SJCRH30 (cell line): ENCODE measurements around the gene FALEC. TPM values are rescaled to one million over a fixed set of nuclear protein-coding genes. Genes with fewer than 3 reads are reported as not detected.
A peak's percentile ranks its signal among the peaks of the same experiment; 100 is the strongest.

Experiments used
- DNase-seq, 2 experiments: peaks; one replicate each; pipeline ENCODE4 v3.0.0-alpha.2; 2015 to 2020
- H3K27ac ChIP-seq: fragments of 250-450 bp; sonication (Bioruptor Pico); 2 replicates; pipeline ENCODE4 v1.5.1; 2020; ENCODE audit warnings: mild to moderate bottlenecking, moderate library complexity
- H3K27me3 ChIP-seq: fragments of 250-450 bp; sonication (Bioruptor Pico); 2 replicates; pipeline ENCODE4 v1.5.1; 2020; ENCODE audit warnings: mild to moderate bottlenecking, moderate library complexity
- H3K36me3 ChIP-seq: fragments of 250-450 bp; sonication (Bioruptor Pico); 2 replicates; pipeline ENCODE4 v1.5.1; 2020; ENCODE audit warnings: mild to moderate bottlenecking, moderate library complexity
- H3K4me1 ChIP-seq: fragments of 250-450 bp; sonication (Bioruptor Pico); 2 replicates; pipeline ENCODE4 v1.5.1; 2020; ENCODE audit warnings: mild to moderate bottlenecking, moderate library complexity
- H3K4me3 ChIP-seq: fragments of 250-450 bp; sonication (Bioruptor Pico); 2 replicates; pipeline ENCODE4 v1.5.1; 2020; ENCODE audit warnings: mild to moderate bottlenecking, moderate library complexity
- H3K9me3 ChIP-seq: fragments of 250-450 bp; sonication (Bioruptor Pico); replicated peaks from 2 replicates; pipeline ENCODE4 v1.5.1; 2020; ENCODE audit warnings: mild to moderate bottlenecking, moderate library complexity
- total RNA-seq: library from RNA; depleted of rRNA; stranded (reverse); fragments of >200 nt; shearing (Covaris generic); gene quantifications from 2 replicates; pipeline ENCODE4 v1.2.3, GENCODE V29; 2014

The FALEC gene
- total RNA-seq, 1 experiment from 2014 or later: not detected

- no peak for DNase-seq
- Histone ChIP-seq H3K4me3 (no peak overlapping the region), H3K36me3 (no peaks in the 10 kb centered on the region), H3K9me3 (no peaks in the 10 kb centered on the region), H3K4me1 (peaks cover 8% of the 10 kb centered on the region; the same call in 1 of the 2 replicates), H3K27ac (no peak overlapping the region), H3K27me3 (no peaks in the 10 kb centered on the region)
These were observed 40.7 kb downstream of the FALEC start for GRCh38 chr1:150555971-150556865.

GRCh38 chr1:150557065-150557600 lies 41.6 kb downstream of the FALEC start:
- no peak for DNase-seq
- H3K27me3 ChIP-seq: no peaks in the 10 kb centered on the region
- H3K4me3 ChIP-seq: no peak overlapping the region
- H3K9me3 ChIP-seq: no peaks in the 10 kb centered on the region
- peaks cover 7% of the 10 kb centered on the region; the same call in 1 of the 2 replicates for H3K4me1 ChIP-seq
- H3K27ac ChIP-seq: no peak overlapping the region
- H3K36me3 ChIP-seq: no peaks in the 10 kb centered on the region

DNA sequence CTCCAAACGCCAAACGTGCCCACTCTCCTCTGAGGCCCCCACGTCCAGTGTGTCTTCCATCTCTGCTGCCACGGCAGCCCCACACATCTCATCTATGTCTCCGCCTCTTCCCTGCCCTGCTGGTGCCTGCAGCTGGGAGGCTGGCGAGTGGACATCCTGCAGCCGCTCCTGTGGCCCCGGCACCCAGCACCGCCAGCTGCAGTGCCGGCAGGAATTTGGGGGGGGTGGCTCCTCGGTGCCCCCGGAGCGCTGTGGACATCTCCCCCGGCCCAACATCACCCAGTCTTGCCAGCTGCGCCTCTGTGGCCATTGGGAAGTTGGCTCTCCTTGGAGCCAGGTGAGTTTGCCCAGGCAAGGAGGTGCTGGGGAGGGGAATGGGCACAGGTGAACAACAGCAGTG lies 42.3 kb downstream of the FALEC start:
- Histone ChIP-seq H3K36me3 (no peaks in the 10 kb centered on the region), H3K4me1 (peaks cover 9% of the 10 kb centered on the region)
- DNase-seq: no peak

GRCh38 chr1:150558303-150558704 lies 42.8 kb downstream of the FALEC start:
- no peak overlapping the region for H3K27ac ChIP-seq
- no peaks in the 10 kb centered on the region for H3K9me3 ChIP-seq
- H3K27me3 ChIP-seq: no peaks in the 10 kb centered on the region
- no peaks in the 10 kb centered on the region for H3K36me3 ChIP-seq
- no peak overlapping the region for H3K4me3 ChIP-seq
- peaks cover 14% of the 10 kb centered on the region for H3K4me1 ChIP-seq
- no peak for DNase-seq

More for the DNA sequence above, 42.3 kb downstream of the FALEC start:
- H3K9me3 ChIP-seq: no peaks in the 10 kb centered on the region
- no peak overlapping the region for H3K4me3 ChIP-seq
- no peak overlapping the region for H3K27ac ChIP-seq
- no peaks in the 10 kb centered on the region for H3K27me3 ChIP-seq

- DNase-seq: no peak
- no peaks in the 10 kb centered on the region for H3K9me3 ChIP-seq
- H3K4me1 ChIP-seq: peaks cover 15% of the 10 kb centered on the region
- H3K27me3 ChIP-seq: no peaks in the 10 kb centered on the region
- no peak overlapping the region for H3K27ac ChIP-seq
- no peaks in the 10 kb centered on the region for H3K36me3 ChIP-seq
- H3K4me3 ChIP-seq: no peak overlapping the region
These were observed 43.5 kb downstream of the FALEC start for GRCh38 chr1:150558761-150559655.

GRCh38 chr1:150559656-150560010 lies 44.1 kb downstream of the FALEC start:
- no peak overlapping the region for H3K27ac ChIP-seq
- peaks cover 15% of the 10 kb centered on the region for H3K4me1 ChIP-seq
- no peaks in the 10 kb centered on the region for H3K27me3 ChIP-seq
- DNase-seq: no peak
- no peak overlapping the region for H3K4me3 ChIP-seq
- H3K9me3 ChIP-seq: no peaks in the 10 kb centered on the region
- no peaks in the 10 kb centered on the region for H3K36me3 ChIP-seq

GRCh38 chr1:150560011-150560438 lies 44.5 kb downstream of the FALEC start:
- Histone ChIP-seq H3K27ac (no peak overlapping the region), H3K27me3 (no peaks in the 10 kb centered on the region), H3K9me3 (no peaks in the 10 kb centered on the region), H3K4me1 (peaks cover 15% of the 10 kb centered on the region), H3K4me3 (no peak overlapping the region), H3K36me3 (no peaks in the 10 kb centered on the region)
- peak; percentile 69 to 87 for DNase-seq

DNA sequence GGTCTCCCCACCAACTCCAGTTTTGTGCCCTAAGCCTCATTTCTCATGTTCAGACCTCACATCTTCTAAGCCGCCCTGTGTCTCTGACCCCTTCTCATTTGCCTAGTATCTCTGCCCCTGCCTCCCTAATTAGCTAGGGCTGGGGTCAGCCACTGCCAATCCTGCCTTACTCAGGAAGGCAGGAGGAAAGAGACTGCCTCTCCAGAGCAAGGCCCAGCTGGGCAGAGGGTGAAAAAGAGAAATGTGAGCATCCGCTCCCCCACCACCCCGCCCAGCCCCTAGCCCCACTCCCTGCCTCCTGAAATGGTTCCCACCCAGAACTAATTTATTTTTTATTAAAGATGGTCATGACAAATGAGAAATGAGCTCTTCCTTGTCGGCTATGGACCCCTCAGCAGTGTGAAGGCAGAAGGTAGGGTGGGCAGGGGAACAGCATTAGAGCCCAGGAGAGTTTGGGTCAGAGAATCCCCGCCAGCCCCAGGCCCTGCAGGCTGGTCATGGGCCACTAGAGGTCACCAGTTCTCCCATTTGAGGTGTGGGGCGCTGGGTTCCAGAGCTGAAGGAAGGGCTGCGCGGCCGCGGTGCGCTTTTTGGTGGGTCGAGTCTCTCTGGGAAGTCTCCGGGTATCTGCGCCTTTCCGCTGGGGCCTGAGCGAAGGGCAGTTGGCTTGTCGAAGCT lies 45.2 kb downstream of the FALEC start:
- Histone ChIP-seq H3K27ac (peak overlapping the region; percentile 75), H3K4me3 (peak overlapping the region; percentile 58), H3K4me1 (peaks cover 15% of the 10 kb centered on the region), H3K36me3 (no peaks in the 10 kb centered on the region), H3K27me3 (no peaks in the 10 kb centered on the region), H3K9me3 (no peaks in the 10 kb centered on the region)
- peak; percentile 88 to 93 for DNase-seq

- Histone ChIP-seq H3K36me3 (no peaks in the 10 kb centered on the region), H3K27ac (peak overlapping the region; percentile 75), H3K27me3 (no peaks in the 10 kb centered on the region), H3K9me3 (no peaks in the 10 kb centered on the region), H3K4me1 (peaks cover 15% of the 10 kb centered on the region), H3K4me3 (peak overlapping the region; percentile 58)
- peak; percentile 90 to 92 for DNase-seq
These were observed 45.9 kb downstream of the FALEC start for GRCh38 chr1:150561254-150561973.

GRCh38 chr1:150561974-150562445 lies 46.5 kb downstream of the FALEC start:
- peaks cover 19% of the 10 kb centered on the region for H3K4me1 ChIP-seq

DNA sequence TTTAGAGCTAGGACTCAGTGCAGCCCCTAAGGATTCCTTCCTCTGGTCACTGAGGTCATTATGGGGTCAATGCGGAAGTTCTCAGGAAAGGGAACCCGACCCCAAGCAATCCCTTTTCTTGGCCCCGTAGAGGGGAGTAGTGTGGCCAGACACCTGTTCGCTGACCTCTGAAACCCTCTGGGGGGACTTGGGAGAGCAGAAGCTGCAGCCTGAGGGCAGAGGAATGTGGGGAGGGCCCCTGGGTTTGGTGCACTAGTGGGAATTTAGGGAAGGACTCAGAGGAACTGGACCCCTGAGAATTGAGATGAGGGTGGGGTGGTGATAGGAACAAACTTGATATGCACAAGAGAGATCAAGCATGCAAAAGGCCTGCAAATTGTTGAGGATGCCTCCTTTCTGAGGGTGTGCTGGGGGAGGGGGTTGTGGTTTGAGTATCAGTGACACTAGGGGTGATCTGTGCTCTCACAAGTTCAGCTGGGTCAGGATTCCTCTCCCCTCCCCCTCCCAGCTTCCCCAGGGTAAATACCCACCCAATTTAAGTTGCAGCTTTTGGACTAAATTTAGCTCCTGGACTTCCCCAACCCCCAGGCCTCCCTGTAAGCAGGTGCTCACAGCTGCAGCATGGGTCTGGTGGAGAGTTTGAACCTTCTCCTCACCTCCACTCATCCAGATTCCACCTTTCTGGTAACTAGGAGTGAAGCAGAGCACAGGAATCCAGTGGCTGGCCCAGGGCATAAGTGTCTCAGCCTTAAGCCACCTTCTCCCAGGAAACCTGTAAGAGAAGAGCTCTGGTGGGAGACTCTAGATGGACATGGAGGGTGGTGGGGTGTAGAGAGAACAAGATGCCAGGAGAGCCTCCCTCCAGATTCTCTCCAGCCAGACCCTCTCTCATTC lies 47.1 kb downstream of the FALEC start:
- Histone ChIP-seq H3K9me3 (no peaks in the 10 kb centered on the region), H3K36me3 (no peaks in the 10 kb centered on the region), H3K27ac (peak overlapping the region; percentile 75), H3K27me3 (no peaks in the 10 kb centered on the region), H3K4me3 (peak overlapping the region; percentile 58), H3K4me1 (peaks cover 24% of the 10 kb centered on the region)
- DNase-seq: peak; percentile 57 to 58

More at GRCh38 chr1:150561974-150562445, 46.5 kb downstream of the FALEC start:
- DNase-seq: peak; percentile 83 to 85
- H3K27me3 ChIP-seq: no peaks in the 10 kb centered on the region
- H3K9me3 ChIP-seq: no peaks in the 10 kb centered on the region
- peak overlapping the region; percentile 75 for H3K27ac ChIP-seq
- H3K36me3 ChIP-seq: no peaks in the 10 kb centered on the region
- H3K4me3 ChIP-seq: peak overlapping the region; percentile 58

DNA sequence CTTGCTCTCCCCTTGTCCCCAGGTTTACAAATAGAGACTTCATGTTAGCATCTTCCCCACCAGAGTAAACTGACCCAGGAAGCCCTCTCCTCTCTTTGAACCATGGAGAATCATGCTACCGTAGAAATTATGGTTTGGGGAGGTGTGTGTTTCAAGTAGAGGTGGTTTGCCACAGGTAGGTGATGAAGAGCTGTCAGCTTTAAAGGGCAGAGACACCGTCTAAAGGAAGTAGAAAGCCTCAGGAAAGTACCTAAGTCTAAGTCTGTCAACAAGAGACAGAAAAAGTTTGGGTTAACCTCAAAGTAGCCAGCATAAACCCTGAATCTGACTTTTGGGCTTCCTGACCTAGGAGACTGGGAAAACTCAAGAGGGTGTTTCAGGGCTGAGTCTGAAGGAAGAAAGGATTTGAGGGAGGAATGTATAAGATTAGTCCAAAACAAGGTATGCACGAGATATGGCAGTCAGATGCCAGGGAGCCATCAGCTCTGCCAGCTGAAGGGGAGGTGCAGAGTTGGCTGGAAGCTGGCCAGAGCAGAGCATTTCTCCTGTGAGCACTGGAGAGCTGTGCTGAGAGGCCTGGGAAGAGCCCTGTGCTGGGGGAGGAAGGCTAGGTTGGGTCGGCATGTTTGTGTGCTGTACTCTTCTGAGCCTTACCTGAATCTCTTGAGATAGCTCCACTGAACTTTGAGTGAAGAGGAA lies 47.9 kb downstream of the FALEC start:
- no peaks in the 10 kb centered on the region for H3K9me3 ChIP-seq
- no peak for DNase-seq
- peaks cover 29% of the 10 kb centered on the region for H3K4me1 ChIP-seq
- H3K27ac ChIP-seq: no peak overlapping the region
- no peak overlapping the region for H3K4me3 ChIP-seq
- no peaks in the 10 kb centered on the region for H3K27me3 ChIP-seq
- no peaks in the 10 kb centered on the region for H3K36me3 ChIP-seq
